PC-9 (cell line): ENCODE measurements around the gene MT1F. TPM values are rescaled to one million over a fixed set of nuclear protein-coding genes. Genes with fewer than 3 reads are reported as not detected.
"Not testable (repeated sequence)": the region's sequence is repeated elsewhere in the genome, so short reads cannot be mapped to it uniquely, and the experiment has no call there.

ENCODE experiments used
- BruUV-seq: library from RNA; stranded (reverse); fragments of 400-500 nt; replicated peaks from 2 replicates; lab custom pipeline; 2021; lab: Mats Ljungman, UMichigan
- CTCF ChIA-PET: fragments of 300-600 bp; sonication (Branson Sonifier 250); formaldehyde crosslinking; loops from one replicate; lab custom pipeline; 2022; ENCODE audit warnings: antibody characterized with exemption; lab: Charles Lee
- POLR2A ChIA-PET: fragments of 300-600 bp; sonication (Branson Sonifier 250); formaldehyde crosslinking; loops from one replicate; lab custom pipeline; 2022; ENCODE audit warnings: antibody characterized with exemption; ENCODE audit not compliant: unreplicated experiment; lab: Charles Lee
- DNase-seq, 2 experiments: peaks; one replicate each; pipeline versions ENCODE4 v3.0.0 to v3.0.0-alpha.2; 2015 to 2022; ENCODE audit warnings: mixed read lengths in 1 of 2
- H2AFZ ChIP-seq: fragments of 200-600 bp; sonication (generic); 2 replicates; pipeline ENCODE4 v1.8.1; 2017; ENCODE audit warnings: antibody characterized with exemption
- H3F3A ChIP-seq: fragments of 200-600 bp; sonication (generic); 2 replicates; pipeline ENCODE4 v1.8.1; 2017; ENCODE audit warnings: antibody characterized with exemption, mild to moderate bottlenecking, low read depth; ENCODE audit not compliant: insufficient read depth
- H3K27ac ChIP-seq: fragments of 200-600 bp; sonication (generic); 2 replicates; pipeline ENCODE4 v1.6.1; 2016; ENCODE audit warnings: mixed run types
- H3K27me3 ChIP-seq: fragments of 200-600 bp; sonication (generic); 2 replicates; pipeline ENCODE4 v1.6.1; 2016; ENCODE audit warnings: low read depth, mixed run types; ENCODE audit not compliant: insufficient read depth
- H3K36me3 ChIP-seq: fragments of 200-600 bp; sonication (generic); 2 replicates; pipeline ENCODE4 v1.6.1; 2016; ENCODE audit warnings: low read depth, mixed run types
- H3K4me1 ChIP-seq: fragments of 200-600 bp; sonication (generic); replicated peaks from 2 replicates; pipeline ENCODE4 v1.6.1; 2016; ENCODE audit warnings: mixed run types; ENCODE audit not compliant: insufficient read depth
- H3K4me2 ChIP-seq: fragments of 200-600 bp; sonication (generic); 2 replicates; pipeline ENCODE4 v1.6.1; 2017; ENCODE audit warnings: mixed run types
- H3K4me3 ChIP-seq: fragments of 200-600 bp; sonication (generic); 2 replicates; pipeline ENCODE4 v1.6.1; 2016; ENCODE audit warnings: mixed run types
- H3K79me2 ChIP-seq: fragments of 200-600 bp; sonication (generic); 2 replicates; pipeline ENCODE4 v1.6.1; 2017; ENCODE audit warnings: low read depth, mixed run types
- H3K9me2 ChIP-seq: fragments of 200-600 bp; sonication (generic); 2 replicates; pipeline ENCODE4 v1.8.1; 2017; ENCODE audit warnings: mild to moderate bottlenecking; ENCODE audit not compliant: insufficient read depth
- H3K9me3 ChIP-seq: fragments of 200-600 bp; sonication (generic); 2 replicates; pipeline ENCODE4 v1.8.1; 2016; ENCODE audit warnings: low read depth; ENCODE audit not compliant: insufficient read depth
- H4K20me1 ChIP-seq: fragments of 200-600 bp; sonication (generic); 2 replicates; pipeline ENCODE4 v1.8.1; 2017; ENCODE audit not compliant: insufficient read depth
- EZH2 ChIP-seq: fragments of 200-600 bp; sonication (generic); IDR thresholded peaks from 2 replicates; pipeline ENCODE4 v1.8.0; 2017; ENCODE audit warnings: antibody characterized with exemption, low read depth
- intact Hi-C: fragments of 100-400 bp; cut with micrococcal nuclease; formaldehyde crosslinking; loops from one replicate; pipeline ENCODE4 v1.10.0; 2022; ENCODE audit not compliant: unreplicated experiment
- total RNA-seq: library from RNA; stranded (reverse); gene quantifications from 2 replicates; pipeline ENCODE4 v1.2.3, GENCODE V29; 2021
- TF ChIP-seq, protein P1 (sequence below): fragments of 200-600 bp; sonication (generic); conservative IDR thresholded peaks from 2 replicates; pipeline ENCODE4 v1.6.1; 2017; ENCODE audit warnings: mixed run types, antibody characterized with exemption, mild to moderate bottlenecking, moderate library complexity

MT1F gene
- total RNA-seq, 1 experiment from 2014 or later: 4.0 TPM

DNA sequence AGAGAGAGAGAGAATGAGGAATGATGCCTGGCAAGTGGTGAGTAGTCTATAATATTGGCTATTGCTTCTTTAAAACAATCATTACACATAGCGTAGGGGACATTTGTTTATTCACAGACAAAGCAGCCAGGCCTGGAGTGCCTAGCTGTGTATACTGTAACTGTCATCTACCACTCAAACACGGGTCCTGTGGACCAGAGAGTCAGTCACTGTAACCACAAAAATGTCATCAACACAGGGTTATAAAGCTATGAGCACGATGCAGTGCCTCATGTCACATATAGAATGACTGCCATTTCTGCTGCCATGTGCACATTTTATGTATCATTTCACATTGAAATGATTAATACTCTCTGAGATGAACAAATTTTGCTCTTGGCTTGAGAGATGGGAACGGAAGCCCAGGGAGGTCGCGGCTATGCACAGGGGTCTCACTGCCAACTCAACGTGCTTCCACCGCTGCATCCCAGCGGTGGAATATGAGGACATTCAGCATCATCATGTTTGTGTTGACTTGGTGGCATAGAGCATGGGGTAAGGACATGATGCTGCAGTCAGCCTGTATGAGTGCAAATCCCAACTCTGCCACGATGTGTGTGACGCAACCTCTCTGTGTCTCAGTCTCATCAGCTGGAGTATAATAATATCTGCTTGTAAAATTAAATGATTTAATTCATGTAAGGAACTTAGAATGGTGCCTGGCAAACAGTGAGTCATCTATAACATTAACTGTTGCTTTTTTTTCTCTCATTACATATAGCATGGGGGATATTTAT lies 15.2 kb downstream of the MT1F start:
- no peaks in the 10 kb centered on the region for H3K79me2 ChIP-seq
- no peaks in the 10 kb centered on the region for H3K9me3 ChIP-seq
- H3K4me2 ChIP-seq: no peak overlapping the region
- H2AFZ ChIP-seq: no peak overlapping the region
- H3K27ac ChIP-seq: no peak overlapping the region
- ChIA-PET CTCF (no interaction called here), POLR2A (no interaction called here)
- no peaks in the 10 kb centered on the region for H3K9me2 ChIP-seq
- H3K27me3 ChIP-seq: peaks cover 10% of the 10 kb centered on the region
- TF ChIP-seq EZH2: no peak
- TF ChIP-seq, protein P1, sequence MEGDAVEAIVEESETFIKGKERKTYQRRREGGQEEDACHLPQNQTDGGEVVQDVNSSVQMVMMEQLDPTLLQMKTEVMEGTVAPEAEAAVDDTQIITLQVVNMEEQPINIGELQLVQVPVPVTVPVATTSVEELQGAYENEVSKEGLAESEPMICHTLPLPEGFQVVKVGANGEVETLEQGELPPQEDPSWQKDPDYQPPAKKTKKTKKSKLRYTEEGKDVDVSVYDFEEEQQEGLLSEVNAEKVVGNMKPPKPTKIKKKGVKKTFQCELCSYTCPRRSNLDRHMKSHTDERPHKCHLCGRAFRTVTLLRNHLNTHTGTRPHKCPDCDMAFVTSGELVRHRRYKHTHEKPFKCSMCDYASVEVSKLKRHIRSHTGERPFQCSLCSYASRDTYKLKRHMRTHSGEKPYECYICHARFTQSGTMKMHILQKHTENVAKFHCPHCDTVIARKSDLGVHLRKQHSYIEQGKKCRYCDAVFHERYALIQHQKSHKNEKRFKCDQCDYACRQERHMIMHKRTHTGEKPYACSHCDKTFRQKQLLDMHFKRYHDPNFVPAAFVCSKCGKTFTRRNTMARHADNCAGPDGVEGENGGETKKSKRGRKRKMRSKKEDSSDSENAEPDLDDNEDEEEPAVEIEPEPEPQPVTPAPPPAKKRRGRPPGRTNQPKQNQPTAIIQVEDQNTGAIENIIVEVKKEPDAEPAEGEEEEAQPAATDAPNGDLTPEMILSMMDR: no peak
- intact Hi-C loops: no loop called here
- H3K4me1 ChIP-seq: no peaks in the 10 kb centered on the region; the same call in 1 of the 2 replicates
- no peaks in the 10 kb centered on the region for H3F3A ChIP-seq
- no peaks in the 10 kb centered on the region for H3K36me3 ChIP-seq
- DNase-seq: no peak
- no TSS peak for BruUV-seq
- H4K20me1 ChIP-seq: no peaks in the 10 kb centered on the region
- H3K4me3 ChIP-seq: no peak overlapping the region

DNA sequence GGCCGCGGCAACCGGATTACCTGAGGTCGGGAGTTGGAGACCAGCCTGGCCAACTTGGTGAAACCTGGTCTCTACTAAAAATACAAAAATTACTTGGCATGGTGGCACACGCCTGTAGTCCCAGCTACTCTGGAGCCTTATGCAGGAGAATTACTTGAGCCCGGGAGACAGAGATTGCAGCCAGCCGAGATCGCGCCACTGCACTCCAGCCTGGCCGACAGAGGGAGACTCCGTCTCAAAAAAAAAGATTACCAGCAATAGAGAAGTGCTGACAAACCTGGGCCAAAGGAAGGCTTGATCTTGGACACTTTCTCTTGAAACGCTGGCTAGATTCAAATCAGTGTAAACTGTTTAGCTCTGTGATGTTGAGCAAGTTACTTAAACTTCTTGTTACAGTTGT lies 16.2 kb downstream of the MT1F start:
- Histone ChIP-seq H3K4me1 (no peaks in the 10 kb centered on the region; the same call in 1 of the 2 replicates), H3K9me3 (no peaks in the 10 kb centered on the region), H3K79me2 (no peaks in the 10 kb centered on the region), H3K27ac (no peak overlapping the region), H3F3A (0 out of 2 replicates have a peak, but pooled peaks cover 5% of the 10 kb centered on the region), H4K20me1 (no peaks in the 10 kb centered on the region), H2AFZ (no peak overlapping the region), H3K27me3 (peaks cover 4% of the 10 kb centered on the region; the same call in 1 of the 2 replicates), H3K9me2 (no peaks in the 10 kb centered on the region), H3K4me3 (no peak overlapping the region), H3K36me3 (no peaks in the 10 kb centered on the region), H3K4me2 (no peak overlapping the region)
- TF ChIP-seq, protein P1: peak; percentile 34
- TF ChIP-seq EZH2: no peak
- BruUV-seq: no TSS peak
- DNase-seq: no peak
- intact Hi-C loops: no loop called here
- POLR2A ChIA-PET: interaction anchor here (0.6 kb wide), 1 partner anchor 346 kb away, joined by 6 read pairs; no protein-coding TSS in a partner anchor
- CTCF ChIA-PET: no interaction called here

DNA sequence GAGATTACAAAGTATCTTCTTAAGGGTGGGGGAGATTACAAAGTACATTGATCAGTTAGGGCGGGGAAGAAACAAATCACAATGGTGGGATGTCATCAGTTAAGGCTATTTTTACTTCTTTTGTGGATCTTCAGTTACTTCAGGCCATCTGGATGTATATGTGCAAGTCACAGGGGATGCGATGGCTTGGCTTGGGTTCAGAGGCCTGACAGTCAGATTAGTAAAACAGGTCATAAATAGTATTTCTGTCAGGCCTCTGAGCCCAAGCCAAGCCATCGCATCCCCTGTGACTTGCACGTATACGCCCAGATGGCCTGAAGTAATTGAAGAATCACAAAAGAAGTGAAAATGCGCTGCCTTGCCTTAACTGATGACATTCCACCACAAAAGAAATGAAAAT lies 16.8 kb downstream of the MT1F start:
- H3F3A ChIP-seq: peaks cover 11% of the 10 kb centered on the region; the same call in 1 of the 2 replicates
- H3K27me3 ChIP-seq, H3K27ac ChIP-seq, CTCF ChIA-PET, intact Hi-C loops, H3K9me2 ChIP-seq, H3K9me3 ChIP-seq, BruUV-seq, DNase-seq, H3K4me2 ChIP-seq, H3K4me3 ChIP-seq, H2AFZ ChIP-seq, H4K20me1 ChIP-seq, H3K4me1 ChIP-seq, POLR2A ChIA-PET, H3K79me2 ChIP-seq, H3K36me3 ChIP-seq: not testable (repeated sequence)
